Karpas-422 (cell line): ENCODE results near the gene PGBD5. TPM values are rescaled to one million over a fixed set of nuclear protein-coding genes. Genes with fewer than 3 reads are reported as not detected.
"Not testable (repeated sequence)": the region's sequence is repeated elsewhere in the genome, so short reads cannot be mapped to it uniquely, and the experiment has no call there.

Experiments
- DNase-seq: peaks from one replicate; pipeline ENCODE4 v3.0.0-alpha.2; 2015
- H2AFZ ChIP-seq: fragments of 200-600 bp; sonication (generic); 2 replicates; pipeline ENCODE4 v1.6.1; 2014; ENCODE audit warnings: antibody characterized with exemption, low read length, mixed read lengths
- H3K27ac ChIP-seq: fragments of 200-600 bp; sonication (generic); 2 replicates; pipeline ENCODE4 v1.5.1; 2014; ENCODE audit warnings: mild to moderate bottlenecking, low read length, moderate library complexity
- H3K27me3 ChIP-seq: fragments of 200-600 bp; sonication (generic); 2 replicates; pipeline ENCODE4 v1.6.1; 2014; ENCODE audit warnings: low read length, mixed read lengths
- H3K36me3 ChIP-seq: fragments of 200-600 bp; sonication (generic); 2 replicates; pipeline ENCODE4 v1.6.1; 2014; ENCODE audit warnings: low read length, mixed read lengths; ENCODE audit not compliant: insufficient read depth
- H3K4me1 ChIP-seq: fragments of 200-600 bp; sonication (generic); 2 replicates; pipeline ENCODE4 v1.6.1; 2014; ENCODE audit warnings: mild to moderate bottlenecking, low read length, mixed read lengths
- H3K4me2 ChIP-seq: fragments of 200-600 bp; sonication (generic); 2 replicates; pipeline ENCODE4 v1.6.1; 2014; ENCODE audit warnings: low read length, low read depth, mild to moderate bottlenecking; ENCODE audit not compliant: poor library complexity, severe bottlenecking
- H3K4me3 ChIP-seq: fragments of 200-600 bp; sonication (generic); 2 replicates; pipeline ENCODE4 v1.5.1; 2014; ENCODE audit warnings: mild to moderate bottlenecking, antibody characterized with exemption, low read length, mixed read lengths
- H3K79me2 ChIP-seq: fragments of 200-600 bp; sonication (generic); 2 replicates; pipeline ENCODE4 v1.6.1; 2014; ENCODE audit warnings: mild to moderate bottlenecking, low read length, mixed read lengths
- H3K9ac ChIP-seq: fragments of 200-600 bp; sonication (generic); 2 replicates; pipeline ENCODE4 v1.6.0; 2014; ENCODE audit warnings: low read length
- H3K9me2 ChIP-seq: fragments of 200-600 bp; sonication (generic), shearing (Covaris generic); replicated peaks from 2 replicates; pipeline ENCODE4 v1.6.0; 2014; ENCODE audit warnings: mild to moderate bottlenecking, low read length, moderate library complexity; ENCODE audit not compliant: insufficient read depth
- H3K9me3 ChIP-seq: fragments of 300-700, 200-600 bp; sonication (generic); 2 replicates; pipeline ENCODE4 v1.6.1; 2014; ENCODE audit warnings: low read length, mixed read lengths
- H4K20me1 ChIP-seq: fragments of 200-600 bp; sonication (generic); 2 replicates; pipeline ENCODE4 v1.6.1; 2014; ENCODE audit warnings: mild to moderate bottlenecking, antibody characterized with exemption, low read length, low read depth; ENCODE audit not compliant: insufficient read depth
- total RNA-seq: library from RNA; depleted of rRNA; stranded (reverse); fragments of >200 nt; shearing (Covaris generic); gene quantifications from 2 replicates; pipeline ENCODE4 v1.2.3, GENCODE V29; 2014; ENCODE audit warnings: low replicate concordance

PGBD5 gene
- total RNA-seq, 1 experiment from 2014 or later: not detected

- Histone ChIP-seq H3K4me3 (no peak overlapping the region), H3K79me2 (no peaks in the 10 kb centered on the region), H2AFZ (no peak overlapping the region), H4K20me1 (no peaks in the 10 kb centered on the region), H3K4me2 (no peak overlapping the region), H3K9ac (no peak overlapping the region), H3K36me3 (no peaks in the 10 kb centered on the region), H3K9me3 (no peaks in the 10 kb centered on the region), H3K27ac (no peak overlapping the region), H3K4me1 (peaks cover 10% of the 10 kb centered on the region), H3K27me3 (no peaks in the 10 kb centered on the region), H3K9me2 (no peaks in the 10 kb centered on the region)
- no peak for DNase-seq
Measured at GRCh38 chr1:230423261-230423660, 2.9 kb downstream of the PGBD5 start.

DNA sequence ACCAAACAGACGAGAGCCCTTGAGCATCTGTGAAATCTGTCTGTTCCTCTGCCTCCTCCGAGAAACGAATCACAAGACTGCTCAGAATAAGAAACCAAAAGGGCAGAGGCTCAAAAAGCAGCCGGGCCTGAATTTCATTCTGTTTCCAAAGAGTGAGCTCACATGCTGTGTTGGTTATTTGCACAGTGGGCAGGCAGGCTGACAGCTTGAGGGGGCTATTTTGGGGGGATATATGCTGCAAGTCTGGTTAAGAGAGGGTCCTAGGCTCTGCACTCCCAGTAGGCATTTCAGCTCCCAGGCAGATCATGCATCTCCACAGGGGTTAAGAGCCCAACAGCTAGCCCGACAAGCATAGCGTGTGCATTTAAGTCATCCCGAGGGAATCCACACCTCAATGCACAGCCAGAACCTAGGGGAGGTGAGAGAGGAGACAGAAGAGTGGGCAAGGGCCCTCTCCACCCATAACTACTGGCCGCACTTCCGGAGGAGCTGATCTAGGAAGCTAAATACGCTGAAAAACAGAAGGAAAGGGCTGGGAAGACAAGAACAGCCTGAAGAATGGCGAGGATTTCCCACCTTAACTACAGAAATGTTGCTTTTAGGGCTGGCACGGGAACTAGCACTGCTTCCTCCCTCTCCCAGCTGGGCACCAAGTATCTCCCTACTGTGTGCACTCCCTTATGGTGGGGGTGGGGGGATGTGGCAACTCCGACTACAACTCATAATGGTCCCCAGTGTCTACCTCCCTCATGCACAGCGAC, 3.7 kb downstream of the PGBD5 start:
- DNase-seq: no peak
- no peaks in the 10 kb centered on the region for H4K20me1 ChIP-seq
- no peak overlapping the region for H2AFZ ChIP-seq
- H3K79me2 ChIP-seq: no peaks in the 10 kb centered on the region
- H3K27me3 ChIP-seq: no peaks in the 10 kb centered on the region
- no peak overlapping the region for H3K4me3 ChIP-seq
- no peak overlapping the region for H3K27ac ChIP-seq
- H3K9me3 ChIP-seq: no peaks in the 10 kb centered on the region
- H3K4me2 ChIP-seq: no peak overlapping the region
- no peak overlapping the region for H3K9ac ChIP-seq
- no peaks in the 10 kb centered on the region for H3K9me2 ChIP-seq
- H3K4me1 ChIP-seq: peaks cover 10% of the 10 kb centered on the region
- no peaks in the 10 kb centered on the region for H3K36me3 ChIP-seq

DNA sequence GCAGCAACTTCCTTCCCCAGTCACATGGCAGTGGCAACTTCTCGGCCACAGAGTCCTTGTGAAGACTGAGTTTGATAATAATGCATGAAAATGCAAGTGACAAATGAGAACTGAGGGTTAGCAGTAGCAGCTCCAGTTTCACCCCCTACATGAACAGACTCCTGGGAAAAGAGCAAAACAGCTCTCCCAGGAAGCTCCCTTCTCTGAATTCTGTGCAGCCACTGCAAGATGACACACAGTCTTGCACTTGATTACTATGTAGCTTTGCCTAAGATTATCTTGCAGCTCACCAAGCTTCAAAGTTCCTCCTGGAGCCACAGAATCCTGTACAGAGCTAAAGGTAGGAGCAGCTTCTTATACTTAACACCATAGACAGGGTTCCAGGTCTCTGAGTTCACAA, 4.7 kb downstream of the PGBD5 start:
- no peak overlapping the region for H3K9ac ChIP-seq
- no peaks in the 10 kb centered on the region for H4K20me1 ChIP-seq
- H3K9me2 ChIP-seq: no peaks in the 10 kb centered on the region
- H3K27me3 ChIP-seq: no peaks in the 10 kb centered on the region
- H3K4me3 ChIP-seq: no peak overlapping the region
- peaks cover 10% of the 10 kb centered on the region for H3K4me1 ChIP-seq
- H3K9me3 ChIP-seq: no peaks in the 10 kb centered on the region
- no peaks in the 10 kb centered on the region for H3K36me3 ChIP-seq
- H3K79me2 ChIP-seq: no peaks in the 10 kb centered on the region
- no peak for DNase-seq
- no peak overlapping the region for H3K4me2 ChIP-seq
- no peak overlapping the region for H3K27ac ChIP-seq
- no peak overlapping the region for H2AFZ ChIP-seq

GRCh38 chr1:230420372-230420771, 5.8 kb downstream of the PGBD5 start:
- not testable (repeated sequence) for H2AFZ ChIP-seq, H4K20me1 ChIP-seq, H3K4me2 ChIP-seq, H3K9ac ChIP-seq, H3K79me2 ChIP-seq, H3K36me3 ChIP-seq, H3K9me3 ChIP-seq, H3K4me3 ChIP-seq, H3K27me3 ChIP-seq, H3K27ac ChIP-seq, DNase-seq, H3K9me2 ChIP-seq
- H3K4me1 ChIP-seq: peaks cover 10% of the 10 kb centered on the region

DNA sequence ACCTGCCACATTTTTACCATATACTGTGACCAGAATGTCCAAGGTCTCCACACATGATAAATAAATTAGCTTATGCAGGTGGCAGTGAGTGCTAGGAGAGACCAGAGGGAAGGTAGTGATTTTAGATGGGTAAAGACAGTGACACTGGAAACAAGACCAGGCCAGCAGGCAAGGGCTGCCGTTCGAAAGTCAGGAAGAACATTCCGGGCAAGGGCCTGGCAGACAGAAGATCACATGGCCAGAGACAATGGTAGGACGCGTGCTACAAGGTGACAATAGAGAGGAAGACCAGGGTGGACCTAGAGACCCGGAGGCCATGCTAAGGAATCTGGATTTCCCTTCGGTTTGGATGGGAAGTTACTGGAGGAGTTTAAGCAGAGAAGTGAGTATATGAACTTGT, 9.7 kb downstream of the PGBD5 start:
- no peaks in the 10 kb centered on the region for H3K36me3 ChIP-seq
- no peak overlapping the region for H2AFZ ChIP-seq
- H4K20me1 ChIP-seq: no peaks in the 10 kb centered on the region
- H3K79me2 ChIP-seq: no peaks in the 10 kb centered on the region
- no peaks in the 10 kb centered on the region for H3K4me1 ChIP-seq
- no peak for DNase-seq
- H3K27me3 ChIP-seq: no peaks in the 10 kb centered on the region
- no peaks in the 10 kb centered on the region for H3K9me3 ChIP-seq
- H3K9me2 ChIP-seq: no peaks in the 10 kb centered on the region
- no peak overlapping the region for H3K27ac ChIP-seq
- H3K4me3 ChIP-seq: no peak overlapping the region
- H3K9ac ChIP-seq: no peak overlapping the region
- no peak overlapping the region for H3K4me2 ChIP-seq

GRCh38 chr1:230415405-230416132, 10.6 kb downstream of the PGBD5 start:
- H3K9me2 ChIP-seq: no peaks in the 10 kb centered on the region
- no peak overlapping the region for H2AFZ ChIP-seq
- no peak overlapping the region for H3K27ac ChIP-seq
- no peaks in the 10 kb centered on the region for H4K20me1 ChIP-seq
- DNase-seq: no peak
- no peaks in the 10 kb centered on the region for H3K4me1 ChIP-seq
- H3K36me3 ChIP-seq: no peaks in the 10 kb centered on the region
- H3K4me3 ChIP-seq: no peak overlapping the region
- no peaks in the 10 kb centered on the region for H3K79me2 ChIP-seq
- H3K9me3 ChIP-seq: no peaks in the 10 kb centered on the region
- H3K9ac ChIP-seq: no peak overlapping the region
- no peak overlapping the region for H3K4me2 ChIP-seq
- no peaks in the 10 kb centered on the region for H3K27me3 ChIP-seq

GRCh38 chr1:230414694-230415093, 11.4 kb downstream of the PGBD5 start:
- Histone ChIP-seq H2AFZ (no peak overlapping the region), H4K20me1 (no peaks in the 10 kb centered on the region), H3K9me2 (no peaks in the 10 kb centered on the region), H3K27me3 (no peaks in the 10 kb centered on the region), H3K9ac (no peak overlapping the region), H3K4me3 (no peak overlapping the region), H3K9me3 (no peaks in the 10 kb centered on the region), H3K79me2 (no peaks in the 10 kb centered on the region), H3K27ac (no peak overlapping the region), H3K36me3 (no peaks in the 10 kb centered on the region), H3K4me1 (no peaks in the 10 kb centered on the region), H3K4me2 (no peak overlapping the region)
- no peak for DNase-seq

GRCh38 chr1:230414102-230414501, 12.0 kb downstream of the PGBD5 start:
- H3K9ac ChIP-seq: no peak overlapping the region
- H3K4me1 ChIP-seq: no peaks in the 10 kb centered on the region
- no peaks in the 10 kb centered on the region for H3K79me2 ChIP-seq
- H4K20me1 ChIP-seq: no peaks in the 10 kb centered on the region
- H3K9me3 ChIP-seq: no peaks in the 10 kb centered on the region
- no peak overlapping the region for H3K27ac ChIP-seq
- no peak overlapping the region for H2AFZ ChIP-seq
- no peak for DNase-seq
- H3K9me2 ChIP-seq: no peaks in the 10 kb centered on the region
- no peaks in the 10 kb centered on the region for H3K36me3 ChIP-seq
- H3K4me3 ChIP-seq: no peak overlapping the region
- H3K4me2 ChIP-seq: no peak overlapping the region
- H3K27me3 ChIP-seq: no peaks in the 10 kb centered on the region
